ENCODE measurements around the gene CWC22. TPM values are rescaled to one million over a fixed set of nuclear protein-coding genes. Genes with fewer than 3 reads are reported as not detected.

The CWC22 gene
- total and polyA plus RNA-seq, 2 experiments from 2014 or later = 17.3 to 21.0 TPM

DNA sequence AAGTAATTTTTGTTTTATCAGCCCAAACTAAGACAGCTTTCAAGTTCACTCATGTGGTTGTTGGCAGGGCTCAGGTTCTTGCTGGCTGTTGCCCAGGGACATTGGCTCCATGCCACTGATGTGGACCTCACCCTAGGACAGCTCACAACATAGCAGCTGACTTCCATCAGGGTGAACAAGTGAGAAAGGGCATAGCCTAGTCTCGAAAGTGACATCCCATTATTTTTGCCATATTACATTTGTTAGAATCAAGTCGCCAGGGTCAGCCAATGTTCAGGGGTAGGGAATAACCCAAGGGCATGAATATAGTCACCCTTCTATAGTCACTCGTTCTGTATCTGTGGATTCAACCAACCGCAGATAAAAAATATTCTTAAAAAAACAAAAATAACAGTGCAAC lies 10.7 kb upstream of the CWC22 start:
- no peak overlapping the region for H2AFZ ChIP-seq
- H3K4me3 ChIP-seq = no peak overlapping the region
- no peaks in the 10 kb centered on the region for H4K20me1 ChIP-seq (ENCODE audit: insufficient read depth)
- no peaks in the 10 kb centered on the region for H3K36me3 ChIP-seq (ENCODE audit: low read depth)
- peak overlapping the region; percentile 33 for H3K4me2 ChIP-seq (ENCODE audit: unreplicated experiment)
- no peaks in the 10 kb centered on the region for H3K9me2 ChIP-seq (ENCODE audit: insufficient read depth)
- H3K79me2 ChIP-seq (ENCODE audit: insufficient read depth) = no peaks in the 10 kb centered on the region
- peak; percentile 49 for DNase-seq
- TF ChIP-seq EZH2 (IDR thresholded peaks at IDR 0.05; ENCODE audit: insufficient read depth, poor library complexity, severe bottlenecking) (no peak), EZH2phosphoT487 (IDR thresholded peaks at IDR 0.05; ENCODE audit: insufficient read depth, low read depth) (no peak)
- H3K4me1 ChIP-seq (ENCODE audit: insufficient read depth) = peaks cover 30% of the 10 kb centered on the region
- 25 to 33% methylated on average over 4 of the region's 4 CpGs for WGBS, 2 experiments (ENCODE audit: low coverage in 1 of 2, low lambda C conversion rate in 2 of 2, missing lambda C conversion rate in 2 of 2)
- no peak overlapping the region for H3K9ac ChIP-seq
- no peaks in the 10 kb centered on the region for H3K9me3 ChIP-seq (ENCODE audit: low read depth)
- no peak overlapping the region for H3K27ac ChIP-seq
- in situ Hi-C loops (cut with MboI) = no loop called here
- H3F3A ChIP-seq (ENCODE audit: insufficient read depth) = peaks cover 24% of the 10 kb centered on the region
- H3K27me3 ChIP-seq (replicated peaks; ENCODE audit: insufficient read depth) = no peaks in the 10 kb centered on the region

DNA sequence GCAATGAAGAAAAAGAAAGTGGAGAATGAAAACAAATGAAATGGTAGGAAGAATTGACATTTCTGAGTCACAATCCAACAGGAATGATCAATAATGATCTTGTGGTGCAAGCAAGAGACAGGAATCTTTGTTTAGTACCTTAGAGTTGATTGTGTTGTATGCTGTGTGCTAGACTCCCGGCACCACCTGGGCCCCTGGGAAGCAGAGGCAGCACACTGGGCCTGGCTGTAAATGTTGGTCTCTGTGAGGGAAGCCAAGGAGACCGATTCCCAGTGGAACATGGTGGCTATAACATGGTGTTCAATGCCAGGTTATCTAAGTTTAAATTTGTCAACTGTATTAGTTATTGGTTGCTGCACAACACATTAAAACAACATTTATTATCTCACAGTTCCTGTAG lies 9.8 kb upstream of the CWC22 start:
- Histone ChIP-seq H3K9ac (peak overlapping the region; percentile 63), H3F3A (ENCODE audit: insufficient read depth) (peaks cover 24% of the 10 kb centered on the region), H3K4me1 (ENCODE audit: insufficient read depth) (peaks cover 38% of the 10 kb centered on the region), H3K36me3 (ENCODE audit: low read depth) (no peaks in the 10 kb centered on the region), H3K9me2 (ENCODE audit: insufficient read depth) (no peaks in the 10 kb centered on the region), H2AFZ (peak overlapping the region; percentile 4; the same call in 1 of the 2 replicates), H3K27ac (peak overlapping the region; percentile 86), H3K79me2 (ENCODE audit: insufficient read depth) (no peaks in the 10 kb centered on the region), H3K9me3 (ENCODE audit: low read depth) (no peaks in the 10 kb centered on the region), H4K20me1 (ENCODE audit: insufficient read depth) (no peaks in the 10 kb centered on the region), H3K27me3 (replicated peaks; ENCODE audit: insufficient read depth) (no peaks in the 10 kb centered on the region), H3K4me2 (ENCODE audit: unreplicated experiment) (peak overlapping the region; percentile 96), H3K4me3 (peak overlapping the region; percentile 68)
- DNase-seq = peak; percentile 15
- WGBS, 2 experiments (ENCODE audit: low coverage in 1 of 2, low lambda C conversion rate in 2 of 2, missing lambda C conversion rate in 2 of 2) = 22% methylated on average over 2 of the region's 2 CpGs
- in situ Hi-C loops (cut with MboI) = no loop called here
- TF ChIP-seq EZH2 (IDR thresholded peaks at IDR 0.05; ENCODE audit: insufficient read depth, poor library complexity, severe bottlenecking) (no peak), EZH2phosphoT487 (IDR thresholded peaks at IDR 0.05; ENCODE audit: insufficient read depth, low read depth) (no peak)

DNA sequence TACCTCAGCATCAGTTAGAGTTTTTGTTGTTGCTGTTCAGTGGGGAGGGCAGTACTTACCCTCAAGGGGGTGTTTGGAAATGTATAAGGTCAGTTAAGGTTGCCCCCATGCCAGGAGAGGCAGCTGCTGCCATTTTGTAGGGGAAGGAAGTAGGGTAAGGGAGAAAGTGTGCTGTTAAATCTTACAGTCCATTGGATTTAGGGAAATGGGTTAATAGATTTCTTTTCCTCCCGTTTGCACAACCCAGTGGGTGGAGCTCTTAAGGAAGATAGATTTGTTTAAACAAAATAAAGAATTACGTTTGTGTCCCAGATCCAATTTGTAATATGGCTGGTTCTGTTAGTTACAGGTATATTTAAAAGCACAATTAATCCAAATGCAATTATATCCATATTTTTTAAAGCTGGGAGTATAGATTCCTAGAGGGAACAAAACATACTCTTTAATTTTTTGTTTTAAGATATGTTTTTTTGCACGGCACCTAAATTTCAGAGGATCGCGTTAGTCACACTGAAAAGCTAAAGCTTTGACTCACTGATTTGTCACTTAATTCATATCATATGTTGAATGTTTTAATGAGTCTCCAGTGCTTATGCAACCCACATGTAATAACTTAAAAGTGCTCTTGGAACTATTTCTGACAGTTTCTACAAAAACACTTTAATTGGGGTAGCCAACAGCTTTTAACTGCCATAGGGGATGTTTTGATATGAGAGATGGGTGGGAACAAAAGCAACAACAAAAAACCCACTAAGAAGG lies 9.0 kb upstream of the CWC22 start:
- peaks cover 38% of the 10 kb centered on the region for H3K4me1 ChIP-seq (ENCODE audit: insufficient read depth)
- TF ChIP-seq EZH2 (IDR thresholded peaks at IDR 0.05; ENCODE audit: insufficient read depth, poor library complexity, severe bottlenecking) = no peak
- TF ChIP-seq EZH2phosphoT487 (IDR thresholded peaks at IDR 0.05; ENCODE audit: insufficient read depth, low read depth) = no peak
- H3K4me2 ChIP-seq (ENCODE audit: unreplicated experiment) = peak overlapping the region; percentile 96
- peak; percentile 95 for DNase-seq
- H3K27me3 ChIP-seq (replicated peaks; ENCODE audit: insufficient read depth) = no peaks in the 10 kb centered on the region
- H3K79me2 ChIP-seq (ENCODE audit: insufficient read depth) = no peaks in the 10 kb centered on the region
- no peaks in the 10 kb centered on the region for H3K9me2 ChIP-seq (ENCODE audit: insufficient read depth)
- peaks cover 24% of the 10 kb centered on the region for H3F3A ChIP-seq (ENCODE audit: insufficient read depth)
- H3K9ac ChIP-seq = peak overlapping the region; percentile 63
- peak overlapping the region; percentile 79 for H2AFZ ChIP-seq
- 1% methylated on average over 5 of the region's 5 CpGs for WGBS, 2 experiments (ENCODE audit: low coverage in 1 of 2, low lambda C conversion rate in 2 of 2, missing lambda C conversion rate in 2 of 2)
- in situ Hi-C loops (cut with MboI) = no loop called here
- no peaks in the 10 kb centered on the region for H3K36me3 ChIP-seq (ENCODE audit: low read depth)
- peak overlapping the region; percentile 68 for H3K4me3 ChIP-seq
- no peaks in the 10 kb centered on the region for H3K9me3 ChIP-seq (ENCODE audit: low read depth)
- no peaks in the 10 kb centered on the region for H4K20me1 ChIP-seq (ENCODE audit: insufficient read depth)
- H3K27ac ChIP-seq = peak overlapping the region; percentile 86

DNA sequence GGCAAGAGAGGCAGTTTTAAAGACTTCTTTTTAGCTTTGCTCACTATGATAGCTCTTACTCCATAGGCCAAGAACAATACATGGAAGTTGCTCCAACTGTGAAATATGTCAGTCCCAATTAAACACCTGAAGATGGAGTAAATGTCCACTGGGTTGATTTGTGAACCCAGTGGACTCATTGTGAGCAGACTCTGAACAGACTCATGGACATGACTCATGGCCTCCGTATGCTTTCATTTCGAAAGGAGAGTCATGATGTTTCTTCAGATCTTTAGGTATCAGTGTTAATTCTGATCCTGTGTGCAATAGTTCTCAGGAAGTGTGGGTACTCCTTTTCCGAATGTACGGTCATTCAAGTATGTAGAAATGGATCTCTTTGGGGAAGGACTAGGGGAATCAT lies 5.4 kb upstream of the CWC22 start:
- WGBS, 2 experiments (ENCODE audit: low coverage in 1 of 2, low lambda C conversion rate in 2 of 2, missing lambda C conversion rate in 2 of 2) = 1 to 3% methylated on average over 4 of the region's 4 CpGs
- no peak for TF ChIP-seq EZH2 (IDR thresholded peaks at IDR 0.05; ENCODE audit: insufficient read depth, poor library complexity, severe bottlenecking)
- Histone ChIP-seq H3K9ac (no peak overlapping the region), H3K36me3 (ENCODE audit: low read depth) (no peaks in the 10 kb centered on the region), H3K27me3 (replicated peaks; ENCODE audit: insufficient read depth) (no peaks in the 10 kb centered on the region), H3K4me2 (ENCODE audit: unreplicated experiment) (peak overlapping the region; percentile 39), H4K20me1 (ENCODE audit: insufficient read depth) (no peaks in the 10 kb centered on the region), H3K9me3 (ENCODE audit: low read depth) (no peaks in the 10 kb centered on the region), H2AFZ (no peak overlapping the region), H3K79me2 (ENCODE audit: insufficient read depth) (no peaks in the 10 kb centered on the region), H3K4me1 (ENCODE audit: insufficient read depth) (peaks cover 34% of the 10 kb centered on the region), H3F3A (ENCODE audit: insufficient read depth) (peaks cover 24% of the 10 kb centered on the region), H3K27ac (peak overlapping the region; percentile 15), H3K9me2 (ENCODE audit: insufficient read depth) (no peaks in the 10 kb centered on the region), H3K4me3 (peak overlapping the region; percentile 20)
- in situ Hi-C loops (cut with MboI) = no loop called here
- DNase-seq = peak; percentile 91

Measured in GM23248 (cell line).